H1 (cell line): Measurements from ENCODE around the gene APLN. TPM values are rescaled to one million over a fixed set of nuclear protein-coding genes. Genes with fewer than 3 reads are reported as not detected.

Source experiments
- CTCF ChIA-PET: fragments of 300-600 bp; sonication (Branson Sonifier 250); formaldehyde crosslinking; loops from one replicate; lab custom pipeline; 2021; ENCODE audit not compliant: partially characterized antibody; lab: Charles Lee
- POLR2A ChIA-PET: fragments of 300-600 bp; sonication (Branson Sonifier 250); formaldehyde crosslinking; loops from one replicate; lab custom pipeline; 2021; ENCODE audit warnings: inconsistent platforms; ENCODE audit not compliant: partially characterized antibody; lab: Charles Lee
- DNase-seq, 2 experiments: peaks; one replicate each; pipeline versions ENCODE4 v3.0.0 to v3.0.0-alpha.2; 2010 to 2022; ENCODE audit warnings: low spot score in 2 of 2, low read depth in 1 of 2, mixed read lengths in 1 of 2
- FAIRE-seq: peaks from 2 replicates; lab custom pipeline; 2011; peaks lifted over from hg19 to GRCh38; lab: Jason Lieb, UNC
- H2AFZ ChIP-seq: 2 replicates; pipeline ENCODE4 v1.8.1; 2012; ENCODE audit warnings: low read length, inconsistent platforms
- H2AK5ac ChIP-seq: 2 replicates; pipeline ENCODE4 v1.6.1; 2013; ENCODE audit warnings: low read depth, low read length
- H2BK120ac ChIP-seq: replicated peaks from 2 replicates; pipeline ENCODE3; 2013; ENCODE audit warnings: low read depth, low read length, inconsistent platforms
- H2BK12ac ChIP-seq: 2 replicates; pipeline ENCODE4 v1.6.1; 2013; ENCODE audit warnings: low read depth, low read length
- H2BK15ac ChIP-seq: 2 replicates; pipeline ENCODE4 v1.6.1; 2013; ENCODE audit warnings: low read length
- H2BK20ac ChIP-seq: 2 replicates; pipeline ENCODE4 v1.6.1; 2013; ENCODE audit warnings: low read length
- H2BK5ac ChIP-seq: 2 replicates; pipeline ENCODE4 v1.6.1; 2013; ENCODE audit warnings: low read depth, low read length
- H3K14ac ChIP-seq: 2 replicates; pipeline ENCODE4 v1.6.1; 2013; ENCODE audit warnings: inconsistent platforms; ENCODE audit not compliant: insufficient read length
- H3K18ac ChIP-seq: 2 replicates; pipeline ENCODE4 v1.6.1; 2013; ENCODE audit warnings: low read length; ENCODE audit errors: extremely low read depth
- H3K23ac ChIP-seq: 2 replicates; pipeline ENCODE4 v1.6.1; 2013; ENCODE audit warnings: inconsistent platforms; ENCODE audit not compliant: insufficient read length
- H3K23me2 ChIP-seq: 2 replicates; pipeline ENCODE4 v1.6.1; 2013; ENCODE audit warnings: low read depth, low read length
- H3K27ac ChIP-seq: 2 replicates; pipeline ENCODE4 v1.6.1; 2011; ENCODE audit warnings: low read depth, low read length, inconsistent platforms
- H3K27me3 ChIP-seq, 4 experiments: replicated peaks in 1 of 4; 1 replicate in 1 of 4; 2 replicates in 3 of 4; pipeline versions ENCODE4 v1.6.1 to v1.8.1; 2011 to 2013; ENCODE audit warnings: low read length in 3 of 4, mild to moderate bottlenecking in 3 of 4, inconsistent platforms in 2 of 4, mixed read lengths in 2 of 4, moderate library complexity in 1 of 4; ENCODE audit not compliant: control insufficient read depth in 3 of 4, insufficient read depth in 3 of 4; ENCODE audit errors: extremely low read depth in 1 of 4
- H3K36me3 ChIP-seq, 4 experiments: 2 replicates each; pipeline versions ENCODE4 v1.6.1 to v1.8.1; 2011 to 2013; ENCODE audit warnings: mild to moderate bottlenecking in 4 of 4, low read length in 3 of 4, moderate library complexity in 2 of 4, control low read depth in 1 of 4, inconsistent platforms in 1 of 4; ENCODE audit not compliant: insufficient read depth in 4 of 4, control insufficient read depth in 2 of 4
- H3K4ac ChIP-seq: replicated peaks from 2 replicates; pipeline ENCODE3; 2013; ENCODE audit warnings: low read length, low read depth, mixed read lengths, inconsistent platforms; ENCODE audit not compliant: insufficient read length
- H3K4me1 ChIP-seq, 4 experiments: replicated peaks in 1 of 4; 1 replicate in 1 of 4; 2 replicates in 3 of 4; pipeline versions ENCODE4 v1.6.1 to v1.8.1; 2011 to 2013; ENCODE audit warnings: low read length in 3 of 4, inconsistent platforms in 2 of 4, mixed read lengths in 1 of 4; ENCODE audit not compliant: insufficient read depth in 4 of 4, control insufficient read depth in 3 of 4
- H3K4me2 ChIP-seq, 2 experiments: 2 replicates each; pipeline versions ENCODE4 v1.6.1 to v1.8.1; 2011 to 2013; ENCODE audit warnings: low read depth in 2 of 2, low read length in 2 of 2, control low read depth in 1 of 2, inconsistent platforms in 1 of 2, mild to moderate bottlenecking in 1 of 2; ENCODE audit not compliant: insufficient read depth in 1 of 2
- H3K4me3 ChIP-seq, 4 experiments: fragments of 200-600, 300-600 bp in 1 of 4; sonication (generic), shearing (Covaris generic), sonication (Bioruptor Twin) in 1 of 4; 2 replicates each; pipeline versions ENCODE4 v1.5.1 to v1.8.1; 2011 to 2016; ENCODE audit warnings: low read length in 4 of 4, low read depth in 3 of 4, control low read depth in 2 of 4, inconsistent platforms in 2 of 4, mild to moderate bottlenecking in 2 of 4, mixed read lengths in 1 of 4, moderate library complexity in 1 of 4; ENCODE audit not compliant: insufficient read depth in 2 of 4; ENCODE audit errors: extremely low read depth in 1 of 4
- H3K56ac ChIP-seq: replicated peaks from 2 replicates; pipeline ENCODE3; 2013; ENCODE audit warnings: low read depth, mild to moderate bottlenecking, mixed read lengths, low read length, inconsistent platforms; ENCODE audit not compliant: insufficient read length
- H3K79me1 ChIP-seq: 2 replicates; pipeline ENCODE4 v1.6.1; 2013; ENCODE audit warnings: low read depth, low read length, control low read depth
- H3K79me2 ChIP-seq, 2 experiments: 2 replicates each; pipeline versions ENCODE4 v1.6.1 to v1.8.1; 2012 to 2013; ENCODE audit warnings: low read length in 2 of 2, mild to moderate bottlenecking in 2 of 2, inconsistent platforms in 1 of 2; ENCODE audit not compliant: insufficient read depth in 2 of 2, control insufficient read depth in 1 of 2
- H3K9ac ChIP-seq, 4 experiments: replicated peaks in 1 of 4; 1 replicate in 1 of 4; 2 replicates in 3 of 4; pipeline versions ENCODE4 v1.6.1 to v1.8.1; 2011 to 2013; ENCODE audit warnings: low read depth in 3 of 4, low read length in 3 of 4, control low read depth in 2 of 4, mild to moderate bottlenecking in 2 of 4, moderate library complexity in 2 of 4, inconsistent platforms in 1 of 4; ENCODE audit errors: extremely low read depth in 1 of 4
- H3K9me3 ChIP-seq, 2 experiments: 2 replicates each; pipeline versions ENCODE4 v1.6.1 to v1.8.1; 2012 to 2013; ENCODE audit warnings: mild to moderate bottlenecking in 2 of 2, moderate library complexity in 2 of 2, control low read depth in 1 of 2, inconsistent platforms in 1 of 2, low read depth in 1 of 2, low read length in 1 of 2, mixed read lengths in 1 of 2; ENCODE audit not compliant: insufficient read depth in 2 of 2
- H4K20me1 ChIP-seq, 2 experiments: replicated peaks in 1 of 2; 2 replicates each; pipeline versions ENCODE3 to v1.8.1; 2011 to 2013; ENCODE audit warnings: inconsistent platforms in 2 of 2, low read length in 2 of 2, mild to moderate bottlenecking in 1 of 2; ENCODE audit not compliant: insufficient read depth in 2 of 2, control insufficient read depth in 1 of 2
- H4K5ac ChIP-seq: 2 replicates; pipeline ENCODE4 v1.6.1; 2013; ENCODE audit warnings: low read length, low read depth, mixed read lengths, inconsistent platforms; ENCODE audit not compliant: insufficient read length
- H4K8ac ChIP-seq: 2 replicates; pipeline ENCODE4 v1.8.0; 2013; ENCODE audit warnings: mild to moderate bottlenecking, moderate library complexity, low read length, inconsistent platforms; ENCODE audit not compliant: insufficient read depth; ENCODE audit errors: extremely low read depth
- H4K91ac ChIP-seq: replicated peaks from 2 replicates; pipeline ENCODE3; 2013; ENCODE audit warnings: low read length, mixed read lengths, inconsistent platforms; ENCODE audit not compliant: insufficient read length
- BRCA1 ChIP-seq: IDR thresholded peaks from 2 replicates; pipeline ENCODE4 v1.6.1; 2012; ENCODE audit warnings: low read depth, low read length, improper control_type of control experiment
- SP4 ChIP-seq: IDR thresholded peaks from 2 replicates; pipeline ENCODE4 v1.6.1; 2012; ENCODE audit warnings: low read length, inconsistent platforms
- WGBS, 2 experiments: shearing (Covaris generic) in 1 of 2; methylation state at CpG; one replicate each; pipeline versions ENCODE4 v1.1.6 to v1.1.7; 2013 to 2015; ENCODE audit warnings: low lambda C conversion rate in 2 of 2, mixed read lengths in 2 of 2, inconsistent platforms in 1 of 2, low coverage in 1 of 2, missing lambda C conversion rate in 1 of 2; ENCODE audit not compliant: insufficient replicate concordance in 2 of 2, insufficient coverage in 1 of 2, insufficient read length in 1 of 2; ENCODE audit errors: extremely low coverage in 1 of 2, missing lambda C conversion rate in 1 of 2; 5-methylcytosine and 5-hydroxymethylcytosine counted together
- polyA plus RNA-seq, 7 experiments: library from polyadenylated mRNA; depleted of rRNA in 3 of 7; stranded (reverse) in 5 of 7; unstranded in 2 of 7; fragments of >200 nt in 5 of 7; fragments of 200-250 nt in 2 of 7; gene quantifications; 1 replicate in 5 of 7; 2 replicates in 1 of 7; 4 replicates in 1 of 7; pipeline versions ENCODE4 v1.2.1 to v1.2.3, GENCODE V29; 2011 to 2013; ENCODE audit warnings: missing spikeins in 2 of 7, mixed read lengths in 2 of 7
- total RNA-seq: library from RNA; stranded (reverse); fragmentation: NEBNext Ultra II Directional; extraction: Animal tissue kit (Norgen Biotek cat#: 25700); gene quantifications from 2 replicates; pipeline ENCODE4 v1.2.1, GENCODE V29; 2021

APLN gene
- total and polyA plus RNA-seq, 2 of the 8 experiments (the other 6 are each of a cell fraction or from before 2014, with no cell fraction given) = 1.1 to 1.8 TPM

DNA sequence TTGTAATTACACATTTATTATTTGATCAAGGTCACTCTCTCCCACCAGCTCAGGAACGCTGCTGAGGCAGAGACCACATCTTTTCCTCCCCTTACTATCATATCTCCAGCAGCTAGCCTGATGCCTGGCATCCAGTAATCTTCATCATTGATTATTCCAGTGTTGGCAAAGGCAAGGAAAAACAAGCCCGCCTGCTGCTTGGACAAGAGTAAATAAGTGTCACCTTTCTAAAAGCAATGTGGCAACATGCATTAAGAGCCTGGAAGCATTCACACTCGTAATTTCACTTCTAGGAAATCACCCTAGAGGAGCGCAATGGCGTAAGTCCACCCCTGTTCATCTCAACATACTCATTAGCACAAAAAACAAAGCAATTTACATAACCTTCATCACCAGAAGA is 54.8 kb downstream of the APLN start:
- no peak overlapping the region for H3K4ac ChIP-seq
- H3K9ac ChIP-seq = no peak overlapping the region
- no peak overlapping the region for H2BK120ac ChIP-seq
- no peak overlapping the region for H4K5ac ChIP-seq
- H3K79me2 ChIP-seq = no peaks in the 10 kb centered on the region
- WGBS, 2 experiments = 91% methylated on average over 5 of the region's 5 CpGs; no CpG with 5 or more reads in 1 of the 2 experiments
- no peak overlapping the region for H3K4me3 ChIP-seq
- H2AFZ ChIP-seq = no peak overlapping the region
- H3K36me3 ChIP-seq = no peaks in the 10 kb centered on the region
- no peak overlapping the region for H2BK15ac ChIP-seq
- H3K79me1 ChIP-seq = no peaks in the 10 kb centered on the region
- no peak overlapping the region for H3K14ac ChIP-seq
- no peak overlapping the region for H3K56ac ChIP-seq
- H3K23ac ChIP-seq = no peak overlapping the region
- no peaks in the 10 kb centered on the region for H3K23me2 ChIP-seq
- no peak overlapping the region for H2AK5ac ChIP-seq
- no peak overlapping the region for H3K27ac ChIP-seq
- no peaks in the 10 kb centered on the region for H3K9me3 ChIP-seq
- no peak overlapping the region for H2BK20ac ChIP-seq
- H2BK5ac ChIP-seq = no peak overlapping the region
- ChIA-PET POLR2A (no interaction called here), CTCF (interaction anchor here (0.7 to 1.0 kb wide), 3 partner anchors 37 to 469 kb away, joined by 3 to 4 read pairs (median 4); no protein-coding TSS in a partner anchor)
- H3K27me3 ChIP-seq = no peaks in the 10 kb centered on the region
- no peak overlapping the region for H4K91ac ChIP-seq
- H3K4me1 ChIP-seq = no peaks in the 10 kb centered on the region; a peak in 3 of 7 replicates
- no peak overlapping the region for H3K18ac ChIP-seq
- H4K8ac ChIP-seq = no peak overlapping the region
- FAIRE-seq (no peak), DNase-seq (no peak)
- no peaks in the 10 kb centered on the region for H4K20me1 ChIP-seq
- H3K4me2 ChIP-seq = no peak overlapping the region
- H2BK12ac ChIP-seq = no peak overlapping the region
- TF ChIP-seq BRCA1 (no peak), SP4 (no peak)
